Activated CD8-positive, alpha-beta memory T cell treated with anti-CD3 and anti-CD28 coated beads, Interleukin-2, amount 10 ng/mL, durations not matched to agents 7 days and 5 days (primary cell): ENCODE measurements around the gene CD74. TPM values are rescaled to one million over a fixed set of nuclear protein-coding genes. Genes with fewer than 3 reads are reported as not detected.
"Not testable (repeated sequence)": the region's sequence is repeated elsewhere in the genome, so short reads cannot be mapped to it uniquely, and the experiment has no call there.

Source experiments
- ATAC-seq: fragments of 150-1000 bp; cut with Tn5 transposase; one replicate; pipeline ENCODE4 v1.10.0; 2021; ENCODE audit warnings: moderate library complexity
- CTCF ChIA-PET: fragments of 350-600 bp; sonication (Branson Sonifier 250); formaldehyde crosslinking; loops from one replicate; lab custom pipeline; 2021; ENCODE audit warnings: antibody characterized with exemption; lab: Charles Lee
- DNase-seq: peaks from one replicate; pipeline ENCODE4 v3.0.0-alpha.2; 2020
- H3K27ac Mint-ChIP-seq: one replicate; pipeline ENCODE4 v1.8.0; 2021; ENCODE audit warnings: mild to moderate bottlenecking, mixed read lengths
- H3K27me3 Mint-ChIP-seq: one replicate; pipeline ENCODE4 v1.8.0; 2021; ENCODE audit warnings: mixed read lengths
- H3K36me3 Mint-ChIP-seq: one replicate; pipeline ENCODE4 v1.8.0; 2021; ENCODE audit warnings: mild to moderate bottlenecking, mixed read lengths
- H3K4me1 Mint-ChIP-seq: one replicate; pipeline ENCODE4 v1.8.0; 2021; ENCODE audit warnings: mixed read lengths
- H3K4me3 Mint-ChIP-seq: one replicate; pipeline ENCODE4 v1.8.0; 2021; ENCODE audit warnings: mild to moderate bottlenecking, moderate library complexity, mixed read lengths
- H3K9me3 Mint-ChIP-seq: one replicate; pipeline ENCODE4 v1.8.0; 2022; ENCODE audit warnings: low read depth, mixed read lengths
- total RNA-seq, 2 experiments: library from RNA; stranded (reverse); gene quantifications; one replicate each; pipeline ENCODE4 v1.2.3, GENCODE V29; 2021

Gene CD74
- total RNA-seq, result 1,000 to 10,000 TPM; 1,513 to 1,561 TPM

DNA sequence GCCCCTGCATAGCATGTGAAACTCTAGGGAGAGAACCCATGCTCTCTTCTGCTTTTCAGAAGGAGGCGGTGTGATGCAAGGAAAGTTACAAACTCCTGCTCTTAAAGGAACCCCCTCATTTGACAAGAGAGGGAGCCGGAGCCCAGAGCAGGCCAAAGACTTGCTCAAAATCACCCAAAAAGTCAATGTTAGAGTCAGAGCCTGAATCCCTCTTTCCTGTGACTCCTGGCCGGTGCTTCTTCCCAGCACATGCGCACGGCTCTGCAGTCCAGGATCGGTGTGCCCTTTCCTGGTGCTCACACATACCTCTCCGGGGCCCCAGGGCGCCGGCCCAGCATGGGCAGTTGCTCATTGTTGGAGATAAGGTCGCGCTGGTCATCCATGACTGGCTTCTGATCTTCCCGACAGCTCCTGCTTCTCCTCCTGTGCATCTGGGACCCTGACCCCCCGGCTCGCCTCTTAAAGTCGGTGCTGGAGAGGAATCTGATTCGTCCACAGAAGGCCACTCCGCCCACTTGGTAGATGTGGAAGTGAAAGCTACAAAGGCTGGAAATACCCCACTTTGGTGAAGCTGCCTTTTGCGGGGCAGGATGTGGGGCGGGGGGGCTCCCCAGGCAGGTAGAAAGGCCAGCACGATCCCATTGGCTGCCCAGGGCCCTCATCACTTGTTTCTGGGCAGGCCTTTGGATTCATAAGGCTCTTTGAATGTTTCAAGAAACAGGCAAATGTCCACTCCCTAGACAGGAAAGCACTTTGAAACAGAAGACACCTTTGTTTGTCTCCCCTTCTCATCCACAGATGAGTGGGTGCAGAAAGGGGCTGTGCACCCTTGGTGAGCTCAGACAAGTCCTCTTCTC lies at the start of gene CD74:
CD74 (minus strand) TSS at position 592 of the 857 bp plus-strand sequence; CDS start at position 431, 161 bp downstream.
- DNase-seq, result peak; percentile 98
- CTCF ChIA-PET, result interaction anchor here (0.6 to 7.8 kb wide), 6 partner anchors 14 to 412 kb away, joined by 3 to 68 read pairs (median 6); partner anchors contain the start of genes HMGXB3 and TIGD6
- Mint-ChIP-seq H3K27ac (peak within 1 kb of the TSS; percentile 99), H3K4me1 (peaks cover 37% of the 10 kb centered on the region), H3K4me3 (peak within 1 kb of the TSS; percentile 98), H3K9me3 (no peaks in the 10 kb centered on the region), H3K36me3 (peaks cover 34% of the 10 kb centered on the region), H3K27me3 (no peaks in the 10 kb centered on the region)
- ATAC-seq, result peak; percentile 82

DNA sequence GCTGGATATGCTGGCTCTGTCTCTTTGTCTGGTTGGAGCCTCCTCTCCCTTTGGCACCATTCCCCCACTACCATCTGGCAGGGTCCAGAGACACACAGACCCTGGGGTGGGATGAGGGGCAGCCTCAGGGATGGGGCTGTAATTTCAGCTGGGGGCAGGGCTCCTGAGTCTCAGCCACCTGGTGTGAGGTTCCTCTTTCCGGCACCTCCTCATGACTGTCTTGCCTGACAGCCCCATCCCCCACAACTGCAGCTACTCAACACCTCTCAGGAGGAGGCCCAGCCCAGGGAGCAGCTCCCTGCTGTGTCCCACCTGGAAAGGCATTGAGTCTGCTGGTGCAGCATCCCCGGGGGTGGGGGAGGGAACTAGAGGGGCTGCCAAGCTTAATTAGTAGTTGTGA lies 48.5 kb upstream of the CD74 start:
- Mint-ChIP-seq H3K27me3 (no peaks in the 10 kb centered on the region), H3K36me3 (no peaks in the 10 kb centered on the region), H3K4me3 (no peak overlapping the region), H3K9me3 (no peaks in the 10 kb centered on the region), H3K4me1 (peaks cover 23% of the 10 kb centered on the region), H3K27ac (no peak overlapping the region)
- DNase-seq (no peak), ATAC-seq (no peak)
- CTCF ChIA-PET, result interaction anchor here (5.0 kb wide), 1 partner anchor 84 kb away, joined by 30 read pairs; no protein-coding TSS in a partner anchor

DNA sequence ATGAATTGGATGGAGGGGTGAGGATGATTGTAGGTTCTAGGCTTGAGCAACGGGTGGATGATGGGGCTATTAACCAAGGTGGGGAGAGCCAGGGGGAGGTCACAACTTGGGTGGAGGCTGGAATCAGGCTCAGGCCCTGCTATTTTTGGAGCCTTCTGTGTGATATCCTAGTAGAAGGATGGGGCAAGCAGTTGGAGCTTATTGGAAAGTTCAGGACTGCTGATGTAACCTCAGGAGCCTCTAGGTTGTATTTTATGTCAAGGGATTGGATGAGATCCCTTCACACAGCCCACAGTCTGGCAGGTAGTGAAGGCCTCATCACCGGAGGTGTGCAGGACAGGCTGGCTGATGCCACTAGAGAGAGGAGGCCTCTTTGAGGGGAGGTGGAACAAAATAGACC lies 48.1 kb upstream of the CD74 start:
- DNase-seq (no peak), ATAC-seq (no peak)
- no peak overlapping the region for H3K27ac Mint-ChIP-seq
- H3K4me3 Mint-ChIP-seq, result no peak overlapping the region
- CTCF ChIA-PET, result interaction anchor here (0.8 to 5.0 kb wide), 3 partner anchors 9 to 85 kb away, joined by 3 to 30 read pairs (median 4); no protein-coding TSS in a partner anchor
- H3K4me1 Mint-ChIP-seq, result peaks cover 23% of the 10 kb centered on the region
- H3K9me3 Mint-ChIP-seq, result no peaks in the 10 kb centered on the region
- H3K27me3 Mint-ChIP-seq, result no peaks in the 10 kb centered on the region
- no peaks in the 10 kb centered on the region for H3K36me3 Mint-ChIP-seq

DNA sequence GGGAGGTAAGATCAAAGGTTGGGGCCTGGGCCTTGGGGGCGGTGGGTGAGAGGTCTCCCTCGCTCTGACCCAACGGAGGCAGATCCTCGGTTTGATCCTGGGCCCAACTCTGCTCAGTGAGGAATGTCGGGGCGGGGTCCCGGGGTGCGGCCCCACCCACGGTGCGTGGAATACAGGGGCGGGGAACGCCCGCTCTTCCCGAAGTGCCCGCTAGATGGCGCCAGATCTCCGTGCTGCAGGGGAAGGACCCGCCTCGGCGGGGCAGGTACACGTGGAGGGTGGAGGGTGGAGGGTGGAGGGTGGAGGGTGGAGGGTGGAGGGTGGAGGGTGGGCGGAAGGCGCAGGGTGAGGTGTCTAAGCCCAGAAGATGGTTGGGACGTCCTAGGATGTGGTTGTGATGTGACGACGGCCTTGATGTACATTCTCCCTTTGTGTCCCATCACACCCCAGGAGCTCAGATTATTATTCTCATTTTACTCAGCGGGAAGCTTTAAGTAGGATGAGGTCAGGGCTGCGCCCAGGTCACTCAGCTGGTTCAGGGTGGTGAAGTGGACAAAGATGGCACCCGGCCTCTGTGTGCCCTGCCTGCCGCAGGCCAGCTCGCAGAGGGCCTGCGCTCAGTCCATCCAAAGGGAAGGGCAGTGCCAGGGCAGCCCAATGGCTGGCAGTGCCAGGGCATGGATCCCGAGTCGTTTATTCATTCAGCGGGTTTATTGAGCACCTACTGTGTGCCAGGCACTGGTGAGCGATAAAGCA lies 46.3 kb upstream of the CD74 start:
- no peaks in the 10 kb centered on the region for H3K27me3 Mint-ChIP-seq
- CTCF ChIA-PET, result interaction anchor here (0.5 to 5.0 kb wide), 21 partner anchors 8 to 656 kb away, joined by 3 to 30 read pairs (median 4); partner anchors contain the start of genes IRGM and RBM22
- H3K36me3 Mint-ChIP-seq, result no peaks in the 10 kb centered on the region
- ATAC-seq (peak; percentile 99), DNase-seq (peak; percentile 87)
- H3K4me3 Mint-ChIP-seq, result no peak overlapping the region
- peak overlapping the region; percentile 18 for H3K27ac Mint-ChIP-seq
- H3K4me1 Mint-ChIP-seq, result peaks cover 23% of the 10 kb centered on the region
- no peaks in the 10 kb centered on the region for H3K9me3 Mint-ChIP-seq

GRCh38 chr5:150457562-150458240 lies 45.0 kb upstream of the CD74 start:
- no peak for DNase-seq
- H3K27ac Mint-ChIP-seq, result no peak overlapping the region

DNA sequence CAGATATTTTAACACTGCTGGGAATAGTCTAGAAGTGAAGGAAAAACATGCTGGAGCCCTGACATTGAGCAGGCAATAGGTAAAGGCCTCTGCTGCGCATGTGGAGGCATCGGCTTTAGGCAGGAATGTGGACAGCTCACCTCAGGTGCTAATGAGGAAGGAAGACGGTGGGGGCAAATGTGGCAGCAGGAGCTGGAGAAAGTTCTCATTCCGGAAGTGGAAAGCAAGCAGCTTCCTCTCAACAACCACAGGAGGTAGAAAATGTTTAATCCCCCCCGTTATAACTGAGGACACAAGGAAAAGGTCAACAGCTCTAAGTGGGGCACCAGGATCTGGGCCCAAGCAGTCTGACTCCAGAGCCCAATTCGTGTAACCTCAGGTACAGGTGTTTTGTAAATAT lies 44.4 kb upstream of the CD74 start:
- H3K36me3 Mint-ChIP-seq, result no peaks in the 10 kb centered on the region
- no peak overlapping the region for H3K27ac Mint-ChIP-seq
- ATAC-seq (no peak), DNase-seq (no peak)
- no peaks in the 10 kb centered on the region for H3K27me3 Mint-ChIP-seq
- H3K4me3 Mint-ChIP-seq, result no peak overlapping the region
- CTCF ChIA-PET, result interaction anchor here (1.0 to 5.0 kb wide), 6 partner anchors 11 to 389 kb away, joined by 3 to 30 read pairs (median 4); partner anchors contain the start of genes IRGM and RBM22
- peaks cover 23% of the 10 kb centered on the region for H3K4me1 Mint-ChIP-seq
- H3K9me3 Mint-ChIP-seq, result no peaks in the 10 kb centered on the region

More at GRCh38 chr5:150457562-150458240, 45.0 kb upstream of the CD74 start:
- Mint-ChIP-seq H3K36me3 (no peaks in the 10 kb centered on the region), H3K27me3 (no peaks in the 10 kb centered on the region), H3K4me3 (no peak overlapping the region), H3K9me3 (no peaks in the 10 kb centered on the region), H3K4me1 (peaks cover 23% of the 10 kb centered on the region)
- no peak for ATAC-seq
- CTCF ChIA-PET, result interaction anchor here (0.7 to 5.0 kb wide), 10 partner anchors 12 to 639 kb away, joined by 3 to 30 read pairs (median 6); partner anchors contain the start of genes IRGM and RBM22

- CTCF ChIA-PET, result interaction anchor here (0.7 to 1.0 kb wide), 2 partner anchors 392 to 710 kb away, joined by 3 to 4 read pairs; partner anchors contain the start of gene IRGM
- Mint-ChIP-seq H3K4me1 (peaks cover 25% of the 10 kb centered on the region), H3K36me3 (no peaks in the 10 kb centered on the region), H3K4me3 (no peak overlapping the region), H3K27me3 (no peaks in the 10 kb centered on the region), H3K9me3 (no peaks in the 10 kb centered on the region), H3K27ac (no peak overlapping the region)
- DNase-seq, result no peak
- no peak for ATAC-seq
These were observed 42.0 kb upstream of the CD74 start for GRCh38 chr5:150454492-150455229.

DNA sequence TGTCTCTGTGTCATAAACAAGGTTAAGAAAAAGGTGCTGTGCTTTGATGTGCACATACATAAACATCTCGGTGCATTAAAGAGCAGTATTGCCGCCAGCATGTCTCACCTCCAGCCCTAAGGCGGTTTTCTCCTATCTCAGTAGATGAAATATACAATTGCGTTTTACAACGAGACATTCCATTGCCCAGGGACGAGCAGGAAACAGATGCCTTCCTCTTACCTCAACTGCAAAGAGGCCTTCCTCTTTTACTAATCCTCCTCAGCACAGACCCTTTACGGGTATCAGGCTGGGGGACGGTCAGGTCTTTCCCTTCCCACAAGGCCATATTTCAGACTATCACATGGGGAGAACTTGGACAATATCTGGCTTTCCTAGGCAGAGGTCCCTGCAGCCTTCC lies 41.3 kb upstream of the CD74 start:
- peaks cover 20% of the 10 kb centered on the region for H3K4me1 Mint-ChIP-seq
- DNase-seq, CTCF ChIA-PET, H3K27ac Mint-ChIP-seq, H3K27me3 Mint-ChIP-seq, H3K36me3 Mint-ChIP-seq, ATAC-seq, H3K9me3 Mint-ChIP-seq, H3K4me3 Mint-ChIP-seq: not testable (repeated sequence)

- CTCF ChIA-PET, result interaction anchor here (1.2 kb wide), 1 partner anchor 90 kb away, joined by 4 read pairs; no protein-coding TSS in a partner anchor
- no peak for DNase-seq
These were observed 40.2 kb upstream of the CD74 start for GRCh38 chr5:150452914-150453313.

DNA sequence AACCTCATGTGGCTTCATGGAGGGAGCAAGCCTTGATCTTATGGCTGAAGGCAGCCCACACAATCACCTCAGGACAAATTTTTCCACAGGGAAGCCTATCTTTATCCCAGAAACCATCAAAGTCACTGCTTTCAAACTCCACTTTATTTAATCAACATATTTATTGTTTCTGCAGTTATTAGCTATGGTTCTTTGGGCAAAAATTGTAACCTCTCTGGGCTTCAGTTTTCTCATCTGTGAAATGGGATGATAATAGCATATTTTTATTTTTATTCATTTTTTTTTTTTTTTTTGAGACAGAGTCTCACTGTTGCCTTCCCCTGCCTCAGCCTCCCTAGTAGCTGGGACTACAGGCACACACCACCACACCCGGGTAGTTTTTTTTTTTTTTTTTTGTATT lies 38.9 kb upstream of the CD74 start:
- Mint-ChIP-seq H3K4me1 (peaks cover 24% of the 10 kb centered on the region), H3K9me3 (no peaks in the 10 kb centered on the region), H3K27ac (no peak overlapping the region), H3K4me3 (no peak overlapping the region), H3K27me3 (no peaks in the 10 kb centered on the region), H3K36me3 (peaks cover 27% of the 10 kb centered on the region)
- DNase-seq, result no peak
- no peak for ATAC-seq
- CTCF ChIA-PET, result interaction anchor here (0.7 to 3.6 kb wide), 6 partner anchors 9 to 249 kb away, joined by 3 to 21 read pairs (median 4); partner anchors contain the start of genes CD74 and RBM22

More at GRCh38 chr5:150452914-150453313, 40.2 kb upstream of the CD74 start:
- Mint-ChIP-seq H3K4me1 (peaks cover 22% of the 10 kb centered on the region), H3K27ac (no peak overlapping the region), H3K9me3 (no peaks in the 10 kb centered on the region), H3K36me3 (peaks cover 13% of the 10 kb centered on the region), H3K27me3 (no peaks in the 10 kb centered on the region), H3K4me3 (no peak overlapping the region)
- no peak for ATAC-seq

- peak; percentile 97 for DNase-seq
- CTCF ChIA-PET, result interaction anchor here (0.6 to 3.6 kb wide), 22 partner anchors 8 to 659 kb away, joined by 3 to 21 read pairs (median 4); partner anchors contain the start of genes CD74, IRGM, RBM22 and TCOF1
- peak within 1 kb of the TSS; percentile 96 for H3K4me3 Mint-ChIP-seq
- peaks cover 34% of the 10 kb centered on the region for H3K4me1 Mint-ChIP-seq
- peak within 1 kb of the TSS; percentile 99 for H3K27ac Mint-ChIP-seq
- no peaks in the 10 kb centered on the region for H3K9me3 Mint-ChIP-seq
- no peaks in the 10 kb centered on the region for H3K27me3 Mint-ChIP-seq
- H3K36me3 Mint-ChIP-seq, result peaks cover 43% of the 10 kb centered on the region
- peak; percentile 94 for ATAC-seq
These were observed 37.0 kb upstream of the CD74 start, which contains the start of gene RPS14 for GRCh38 chr5:150449517-150450339. RPS14 (minus strand) TSS chr5:150449739; CDS start chr5:150447733, 2,006 bp downstream.
